GM23248 (cell line): ENCODE results near the gene TPCN2. TPM values are rescaled to one million over a fixed set of nuclear protein-coding genes. Genes with fewer than 3 reads are reported as not detected.
A peak's percentile ranks its signal among the peaks of the same experiment; 100 is the strongest.

Source experiments
- DNase-seq: peaks from one replicate; pipeline ENCODE4 v3.0.0-alpha.2; 2015
- H2AFZ ChIP-seq: fragments of 200-600 bp; sonication (generic); 2 replicates; pipeline ENCODE4 v1.6.1; 2016; ENCODE audit warnings: antibody characterized with exemption
- H3F3A ChIP-seq: fragments of 200-600 bp; sonication (generic); 2 replicates; pipeline ENCODE4 v1.6.1; 2016; ENCODE audit warnings: mild to moderate bottlenecking, antibody characterized with exemption, mixed run types; ENCODE audit not compliant: insufficient read depth
- H3K27ac ChIP-seq: fragments of 200-600 bp; sonication (generic); 2 replicates; pipeline ENCODE4 v1.5.1; 2016; ENCODE audit warnings: mild to moderate bottlenecking
- H3K27me3 ChIP-seq: fragments of 200-600 bp; sonication (generic); replicated peaks from 2 replicates; pipeline ENCODE4 v1.6.1; 2016; ENCODE audit warnings: mild to moderate bottlenecking; ENCODE audit not compliant: insufficient read depth
- H3K36me3 ChIP-seq: fragments of 200-600 bp; sonication (generic); 2 replicates; pipeline ENCODE4 v1.6.1; 2016; ENCODE audit warnings: low read depth, mild to moderate bottlenecking
- H3K4me1 ChIP-seq: fragments of 200-600 bp; sonication (generic); 2 replicates; pipeline ENCODE4 v1.6.1; 2016; ENCODE audit warnings: mild to moderate bottlenecking; ENCODE audit not compliant: insufficient read depth
- H3K4me2 ChIP-seq: fragments of 200-600 bp; sonication (generic); one replicate; pipeline ENCODE4 v1.6.1; 2016; ENCODE audit warnings: mild to moderate bottlenecking; ENCODE audit not compliant: unreplicated experiment
- H3K4me3 ChIP-seq: fragments of 200-600 bp; sonication (generic); 2 replicates; pipeline ENCODE4 v1.5.1; 2016; ENCODE audit warnings: mild to moderate bottlenecking
- H3K79me2 ChIP-seq: fragments of 200-600 bp; sonication (generic); 2 replicates; pipeline ENCODE4 v1.6.1; 2016; ENCODE audit warnings: mild to moderate bottlenecking; ENCODE audit not compliant: insufficient read depth
- H3K9ac ChIP-seq: fragments of 200-600 bp; sonication (generic); 2 replicates; pipeline ENCODE4 v1.6.1; 2016; ENCODE audit warnings: mild to moderate bottlenecking
- H3K9me2 ChIP-seq: fragments of 200-600 bp; sonication (generic); 2 replicates; pipeline ENCODE4 v1.6.1; 2016; ENCODE audit warnings: mixed run types, mild to moderate bottlenecking, moderate library complexity; ENCODE audit not compliant: insufficient read depth
- H3K9me3 ChIP-seq: fragments of 200-600 bp; sonication (generic); one replicate; pipeline ENCODE4 v1.6.1; 2017; ENCODE audit warnings: low read depth
- H4K20me1 ChIP-seq: fragments of 200-600 bp; sonication (generic); 2 replicates; pipeline ENCODE4 v1.6.0; 2016; ENCODE audit not compliant: insufficient read depth
- EZH2 ChIP-seq: fragments of 200-600 bp; sonication (generic); IDR thresholded peaks from 2 replicates; pipeline ENCODE4 v1.6.1; 2018; ENCODE audit warnings: antibody characterized with exemption, mild to moderate bottlenecking; ENCODE audit not compliant: insufficient read depth, poor library complexity, severe bottlenecking
- EZH2phosphoT487 ChIP-seq: fragments of 200-600 bp; sonication (generic); IDR thresholded peaks from 2 replicates; pipeline ENCODE4 v1.6.1; 2018; ENCODE audit warnings: antibody characterized with exemption, moderate library complexity, mild to moderate bottlenecking, low read depth; ENCODE audit not compliant: insufficient read depth
- WGBS, 2 experiments: methylation state at CpG; one replicate each; pipeline ENCODE4 v1.1.6; 2015 to 2017; ENCODE audit warnings: low lambda C conversion rate in 2 of 2, low coverage in 1 of 2; ENCODE audit errors: missing lambda C conversion rate in 2 of 2; 5-methylcytosine and 5-hydroxymethylcytosine counted together
- in situ Hi-C: fragments of 300-500 bp; cut with MboI; formaldehyde crosslinking; loops from 2 replicates; pipeline ENCODE4 v1.15.0; 2020
- polyA plus RNA-seq: library from polyadenylated mRNA; unstranded; fragments of >200 nt; fragmentation: Nextera tagmentation; extraction: Ambion mirVana; gene quantifications from 2 replicates; pipeline ENCODE4 v1.2.1, GENCODE V29; 2016
- total RNA-seq: library from RNA; depleted of rRNA; stranded (reverse); fragments of >200 nt; shearing (Covaris generic); gene quantifications from 2 replicates; pipeline ENCODE4 v1.2.3, GENCODE V29; 2014

TPCN2 gene
- total and polyA plus RNA-seq, 2 experiments from 2014 or later = 7.1 to 8.5 TPM

- H3K9ac ChIP-seq = no peak overlapping the region
- H3F3A ChIP-seq = no peaks in the 10 kb centered on the region
- H3K9me3 ChIP-seq = no peaks in the 10 kb centered on the region
- in situ Hi-C loops = no loop called here
- no peak for DNase-seq
- no peak overlapping the region for H2AFZ ChIP-seq
- peaks cover 26% of the 10 kb centered on the region for H3K4me1 ChIP-seq
- H3K36me3 ChIP-seq = no peaks in the 10 kb centered on the region
- no peak overlapping the region for H3K27ac ChIP-seq
- H3K27me3 ChIP-seq = no peaks in the 10 kb centered on the region
- 86 to 91% methylated on average over 8 to 9 of the region's 9 CpGs for WGBS, 2 experiments
- H3K4me2 ChIP-seq = no peak overlapping the region
- no peaks in the 10 kb centered on the region for H3K9me2 ChIP-seq
- 0 out of 2 replicates have a peak, but pooled peaks cover 11% of the 10 kb centered on the region for H3K79me2 ChIP-seq
- H3K4me3 ChIP-seq = no peak overlapping the region
- TF ChIP-seq EZH2phosphoT487 (no peak), EZH2 (no peak)
- no peaks in the 10 kb centered on the region for H4K20me1 ChIP-seq
These were observed 33.7 kb upstream of the TPCN2 start for GRCh38 chr11:69014898-69015549.

- Histone ChIP-seq H3K4me1 (peaks cover 4% of the 10 kb centered on the region; the same call in 1 of the 2 replicates), H3K36me3 (no peaks in the 10 kb centered on the region), H3K9me3 (no peaks in the 10 kb centered on the region), H3K79me2 (no peaks in the 10 kb centered on the region), H3K4me2 (no peak overlapping the region), H4K20me1 (no peaks in the 10 kb centered on the region), H3K9ac (no peak overlapping the region), H3K9me2 (no peaks in the 10 kb centered on the region), H3K27me3 (no peaks in the 10 kb centered on the region), H3F3A (no peaks in the 10 kb centered on the region), H2AFZ (no peak overlapping the region), H3K4me3 (no peak overlapping the region), H3K27ac (no peak overlapping the region)
- in situ Hi-C loops = no loop called here
- 88 to 90% methylated on average over 10 of the region's 10 CpGs for WGBS, 2 experiments
- TF ChIP-seq EZH2 = no peak
- no peak for TF ChIP-seq EZH2phosphoT487
- no peak for DNase-seq
These were observed 30.8 kb upstream of the TPCN2 start for GRCh38 chr11:69017951-69018350.

DNA sequence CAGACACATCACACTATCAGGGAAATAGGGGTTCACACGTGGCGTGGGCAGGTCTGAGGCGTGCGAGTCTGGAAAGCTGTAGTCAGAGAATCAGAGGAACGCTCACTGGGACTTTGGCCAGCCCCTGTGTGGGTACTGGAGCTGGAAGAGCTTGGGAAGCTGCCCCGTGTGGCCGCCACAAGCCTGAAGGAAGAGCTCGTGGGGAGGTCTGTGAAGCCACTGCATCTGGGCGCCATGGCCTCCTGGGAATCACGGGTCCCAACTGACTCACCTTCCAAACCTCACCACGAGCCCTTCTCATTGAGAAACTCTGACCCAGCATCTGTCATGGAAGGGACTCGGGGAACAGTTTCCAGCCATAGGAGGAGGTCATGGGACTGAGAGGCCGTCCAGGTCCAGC lies 29.8 kb upstream of the TPCN2 start:
- WGBS, 2 experiments = 16 to 18% methylated on average over 13 of the region's 13 CpGs
- in situ Hi-C loops = no loop called here
- Histone ChIP-seq H3K27me3 (no peaks in the 10 kb centered on the region), H3K4me2 (no peak overlapping the region), H3K4me1 (peaks cover 4% of the 10 kb centered on the region; the same call in 1 of the 2 replicates), H2AFZ (no peak overlapping the region), H3F3A (no peaks in the 10 kb centered on the region), H3K9me2 (no peaks in the 10 kb centered on the region), H3K79me2 (no peaks in the 10 kb centered on the region), H3K27ac (peak overlapping the region; percentile 45), H3K4me3 (no peak overlapping the region), H3K9ac (peak overlapping the region; percentile 49), H3K36me3 (no peaks in the 10 kb centered on the region), H4K20me1 (no peaks in the 10 kb centered on the region), H3K9me3 (no peaks in the 10 kb centered on the region)
- DNase-seq = peak; percentile 91
- no peak for TF ChIP-seq EZH2phosphoT487
- no peak for TF ChIP-seq EZH2

DNA sequence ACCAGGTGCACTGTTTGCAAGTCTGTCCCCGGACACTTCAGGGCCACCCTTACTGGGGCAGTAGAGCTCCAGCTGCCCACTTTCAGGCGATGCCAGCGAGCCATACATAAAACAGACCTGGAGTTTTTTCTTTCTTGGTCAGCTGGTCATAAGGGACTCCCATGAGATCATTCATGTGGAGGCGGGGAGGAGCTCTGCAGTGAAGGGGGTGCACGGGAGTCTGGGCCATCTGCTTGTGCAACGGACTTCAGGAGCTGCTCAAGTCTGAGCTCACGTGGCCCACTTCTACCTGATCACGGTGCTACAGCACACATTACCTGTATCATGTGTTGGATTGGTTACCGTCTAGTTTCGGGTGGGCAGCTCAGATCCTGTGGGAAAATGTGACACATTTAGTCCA lies 26.5 kb upstream of the TPCN2 start:
- no peak for DNase-seq
- peaks cover 4% of the 10 kb centered on the region; the same call in 1 of the 2 replicates for H3K4me1 ChIP-seq

More for the DNA sequence above, 26.5 kb upstream of the TPCN2 start:
- TF ChIP-seq EZH2phosphoT487 (no peak), EZH2 (no peak)
- Histone ChIP-seq H3K9me2 (no peaks in the 10 kb centered on the region), H3K4me3 (no peak overlapping the region), H3K27me3 (no peaks in the 10 kb centered on the region), H3F3A (no peaks in the 10 kb centered on the region), H3K9ac (no peak overlapping the region), H3K4me2 (no peak overlapping the region), H3K79me2 (no peaks in the 10 kb centered on the region), H3K27ac (no peak overlapping the region), H4K20me1 (no peaks in the 10 kb centered on the region), H2AFZ (no peak overlapping the region), H3K36me3 (no peaks in the 10 kb centered on the region), H3K9me3 (no peaks in the 10 kb centered on the region)
- in situ Hi-C loops = no loop called here
- 69 to 71% methylated on average over 10 of the region's 10 CpGs for WGBS, 2 experiments
